Neuron (in vitro differentiated cells): ENCODE measurements around the gene RGPD3.
"Not testable (repeated sequence)": the region's sequence is repeated elsewhere in the genome, so short reads cannot be mapped to it uniquely, and the experiment has no call there.

Experiments used
- H2AFZ ChIP-seq: one replicate; pipeline ENCODE4 v1.6.1; 2013; ENCODE audit warnings: low read depth, mild to moderate bottlenecking, inconsistent platforms, low read length, moderate library complexity
- H3K27me3 ChIP-seq: one replicate; pipeline ENCODE4 v1.6.1; 2013; ENCODE audit warnings: low read length; ENCODE audit not compliant: insufficient read depth
- H3K36me3 ChIP-seq: one replicate; pipeline ENCODE4 v1.6.1; 2013; ENCODE audit warnings: low read length; ENCODE audit not compliant: insufficient read depth
- H3K4me1 ChIP-seq: one replicate; pipeline ENCODE4 v1.6.1; 2013; ENCODE audit warnings: low read length; ENCODE audit not compliant: insufficient read depth
- H3K4me3 ChIP-seq: 2 replicates; pipeline ENCODE4 v1.5.1; 2013; ENCODE audit warnings: mild to moderate bottlenecking, low read length, moderate library complexity
- H3K9me3 ChIP-seq: one replicate; pipeline ENCODE4 v1.6.1; 2013; ENCODE audit warnings: low read length

Gene RGPD3

GRCh38 chr2:106388814-106389410 is 79.3 kb downstream of the RGPD3 start:
- H3K9me3 ChIP-seq, H3K4me3 ChIP-seq, H3K4me1 ChIP-seq, H3K27me3 ChIP-seq, H3K36me3 ChIP-seq, H2AFZ ChIP-seq: not testable (repeated sequence)

- not testable (repeated sequence) for H3K4me3 ChIP-seq, H2AFZ ChIP-seq, H3K36me3 ChIP-seq, H3K9me3 ChIP-seq, H3K27me3 ChIP-seq, H3K4me1 ChIP-seq
These were observed 83.7 kb downstream of the RGPD3 start for GRCh38 chr2:106384548-106384947.

GRCh38 chr2:106381867-106382266 is 86.3 kb downstream of the RGPD3 start:
- H3K27me3 ChIP-seq, H3K4me3 ChIP-seq, H3K9me3 ChIP-seq, H3K36me3 ChIP-seq, H3K4me1 ChIP-seq, H2AFZ ChIP-seq: not testable (repeated sequence)

- not testable (repeated sequence) for H3K27me3 ChIP-seq, H3K36me3 ChIP-seq, H3K4me3 ChIP-seq, H3K9me3 ChIP-seq, H3K4me1 ChIP-seq, H2AFZ ChIP-seq
These were observed 88.6 kb downstream of the RGPD3 start for GRCh38 chr2:106379567-106379966.

- H3K4me1 ChIP-seq, H3K9me3 ChIP-seq, H3K4me3 ChIP-seq, H2AFZ ChIP-seq, H3K27me3 ChIP-seq, H3K36me3 ChIP-seq: not testable (repeated sequence)
These were observed 99.0 kb downstream of the RGPD3 start for GRCh38 chr2:106369182-106369581.

- Histone ChIP-seq H3K36me3 (no peaks in the 10 kb centered on the region), H3K4me1 (no peaks in the 10 kb centered on the region), H3K27me3 (no peaks in the 10 kb centered on the region), H2AFZ (no peak overlapping the region), H3K9me3 (no peaks in the 10 kb centered on the region), H3K4me3 (no peak overlapping the region)
These were observed 101.9 kb downstream of the RGPD3 start for GRCh38 chr2:106366204-106366885.

GRCh38 chr2:106363791-106364190 is 104.4 kb downstream of the RGPD3 start:
- Histone ChIP-seq H2AFZ (no peak overlapping the region), H3K9me3 (no peaks in the 10 kb centered on the region), H3K4me3 (no peak overlapping the region), H3K36me3 (no peaks in the 10 kb centered on the region), H3K4me1 (no peaks in the 10 kb centered on the region), H3K27me3 (no peaks in the 10 kb centered on the region)

GRCh38 chr2:106362789-106363188 is 105.4 kb downstream of the RGPD3 start:
- no peaks in the 10 kb centered on the region for H3K36me3 ChIP-seq
- H3K4me1 ChIP-seq: no peaks in the 10 kb centered on the region
- H3K9me3 ChIP-seq: no peaks in the 10 kb centered on the region
- H3K27me3 ChIP-seq: no peaks in the 10 kb centered on the region
- no peak overlapping the region for H2AFZ ChIP-seq
- H3K4me3 ChIP-seq: no peak overlapping the region

GRCh38 chr2:106359512-106359911 is 108.7 kb downstream of the RGPD3 start:
- Histone ChIP-seq H3K9me3 (no peaks in the 10 kb centered on the region), H3K4me3 (no peak overlapping the region), H3K36me3 (no peaks in the 10 kb centered on the region), H3K4me1 (no peaks in the 10 kb centered on the region), H3K27me3 (no peaks in the 10 kb centered on the region), H2AFZ (no peak overlapping the region)

GRCh38 chr2:106358521-106358920 is 109.7 kb downstream of the RGPD3 start:
- H2AFZ ChIP-seq: no peak overlapping the region
- H3K9me3 ChIP-seq: no peaks in the 10 kb centered on the region
- H3K27me3 ChIP-seq: no peaks in the 10 kb centered on the region
- H3K36me3 ChIP-seq: no peaks in the 10 kb centered on the region
- H3K4me1 ChIP-seq: no peaks in the 10 kb centered on the region
- H3K4me3 ChIP-seq: no peak overlapping the region

GRCh38 chr2:106358081-106358480 is 110.1 kb downstream of the RGPD3 start:
- H3K27me3 ChIP-seq: no peaks in the 10 kb centered on the region
- H3K4me1 ChIP-seq: no peaks in the 10 kb centered on the region
- no peaks in the 10 kb centered on the region for H3K9me3 ChIP-seq
- H3K4me3 ChIP-seq: no peak overlapping the region
- no peak overlapping the region for H2AFZ ChIP-seq
- H3K36me3 ChIP-seq: no peaks in the 10 kb centered on the region

GRCh38 chr2:106356291-106356690 is 111.9 kb downstream of the RGPD3 start:
- H3K36me3 ChIP-seq: no peaks in the 10 kb centered on the region
- no peaks in the 10 kb centered on the region for H3K9me3 ChIP-seq
- H3K4me3 ChIP-seq: no peak overlapping the region
- no peaks in the 10 kb centered on the region for H3K27me3 ChIP-seq
- H2AFZ ChIP-seq: no peak overlapping the region
- no peaks in the 10 kb centered on the region for H3K4me1 ChIP-seq

- Histone ChIP-seq H2AFZ (no peak overlapping the region), H3K36me3 (no peaks in the 10 kb centered on the region), H3K27me3 (no peaks in the 10 kb centered on the region), H3K4me1 (no peaks in the 10 kb centered on the region), H3K4me3 (no peak overlapping the region), H3K9me3 (no peaks in the 10 kb centered on the region)
These were observed 114.5 kb downstream of the RGPD3 start for GRCh38 chr2:106353676-106354075.

GRCh38 chr2:106350980-106351379 is 117.2 kb downstream of the RGPD3 start:
- no peaks in the 10 kb centered on the region for H3K4me1 ChIP-seq
- H2AFZ ChIP-seq: no peak overlapping the region
- no peaks in the 10 kb centered on the region for H3K36me3 ChIP-seq
- H3K4me3 ChIP-seq: no peak overlapping the region
- H3K9me3 ChIP-seq: no peaks in the 10 kb centered on the region
- no peaks in the 10 kb centered on the region for H3K27me3 ChIP-seq
